NCI-H524 treated with DMSO at 0.1 percent for 48 hours (cell line): ENCODE measurements around the gene KRTAP5-2.
"Not testable (repeated sequence)": the region's sequence is repeated elsewhere in the genome, so short reads cannot be mapped to it uniquely, and the experiment has no call there.

Source experiments
- DNase-seq: peaks from one replicate; lab custom pipeline; 2025; lab: John Stamatoyannopoulos, UW

KRTAP5-2 gene

GRCh38 chr11:1628506-1629325 lies 30.6 kb upstream of the KRTAP5-2 start:
- DNase-seq: no peak

DNA sequence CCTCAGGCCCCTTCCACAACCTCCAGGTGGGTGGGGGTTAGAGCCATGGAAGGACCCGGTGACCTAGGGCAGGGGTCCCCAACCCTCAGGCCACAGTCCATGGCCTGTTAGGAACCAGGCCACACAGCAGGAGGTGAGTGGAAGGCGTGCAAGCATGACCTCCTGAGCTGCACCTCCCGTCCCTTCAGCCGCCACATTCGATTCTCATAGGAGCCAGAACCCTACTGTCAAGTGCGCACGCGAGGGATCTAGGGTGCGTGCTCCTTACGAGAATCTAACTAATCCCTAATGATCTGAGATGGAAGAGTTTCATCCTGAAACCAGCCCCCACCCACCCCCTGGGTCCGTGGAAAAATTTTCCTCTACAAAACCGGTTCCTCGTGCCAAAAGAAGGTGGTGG lies 27.4 kb upstream of the KRTAP5-2 start:
- DNase-seq: no peak

GRCh38 chr11:1624621-1625020 lies 26.5 kb upstream of the KRTAP5-2 start:
- no peak for DNase-seq

DNA sequence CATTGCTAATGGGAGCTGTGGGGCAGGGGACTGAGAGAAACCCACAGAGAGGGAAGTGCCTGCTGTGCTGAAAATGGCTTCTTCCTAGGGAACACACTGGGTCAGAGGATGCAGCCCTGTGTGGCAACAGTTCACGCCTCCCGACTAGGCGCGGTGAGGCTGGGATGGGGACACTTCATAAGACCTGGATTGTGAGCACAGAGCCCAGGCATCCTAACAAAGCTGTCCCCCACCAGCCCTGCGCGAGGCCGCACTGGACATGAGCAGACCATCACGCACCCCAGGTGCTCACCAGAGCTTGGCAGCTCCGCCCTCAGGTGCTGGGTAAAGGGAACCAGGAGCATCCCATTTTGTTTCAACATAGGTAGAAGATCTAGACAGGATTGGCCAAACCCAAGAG lies 25.6 kb upstream of the KRTAP5-2 start:
- DNase-seq: no peak

GRCh38 chr11:1622086-1622485 lies 24.0 kb upstream of the KRTAP5-2 start, which contains the start of gene KRTAP5-4:
TSS of gene KRTAP5-4 (minus strand) at chr11:1622138. CDS start at chr11:1622093, 45 bp downstream.
- DNase-seq: no peak

DNA sequence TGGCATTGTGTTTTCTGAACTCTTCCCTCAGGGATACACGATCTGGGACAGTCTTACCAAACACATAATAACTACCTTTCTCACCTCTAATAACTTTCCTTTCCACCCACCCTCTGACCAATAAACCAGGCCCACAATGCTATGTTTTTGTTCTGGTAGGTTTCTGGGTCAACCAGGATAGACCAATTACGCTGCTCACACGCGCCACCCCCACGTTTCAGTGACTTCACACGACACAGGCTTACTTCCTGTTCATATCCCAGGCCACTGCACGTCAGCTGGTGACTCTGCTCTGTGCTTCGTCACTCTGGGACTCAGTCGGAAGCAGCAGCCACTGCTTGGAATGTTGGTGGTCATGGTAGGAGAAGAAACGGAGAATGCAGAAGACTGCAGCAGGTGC lies 21.4 kb upstream of the KRTAP5-2 start:
- DNase-seq: no peak

DNA sequence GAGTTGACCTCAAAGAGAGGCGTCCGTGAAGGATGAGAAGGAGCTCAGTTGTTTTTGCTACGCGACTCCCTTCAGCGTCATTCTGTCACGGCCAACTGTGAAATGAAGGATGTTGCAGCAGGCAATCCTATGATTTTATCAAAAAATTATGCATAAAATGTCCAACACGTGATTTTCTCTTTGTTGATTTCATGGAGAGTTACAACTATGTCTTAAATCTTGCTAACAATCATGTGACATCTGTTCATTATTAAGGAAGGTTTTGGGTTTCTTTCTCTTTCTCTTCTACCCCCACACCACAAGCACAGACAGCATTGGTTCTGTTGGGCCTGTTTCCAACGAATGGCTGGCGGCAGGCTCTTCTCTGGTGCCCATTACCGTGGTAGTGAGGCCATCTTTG lies 20.1 kb upstream of the KRTAP5-2 start:
- no peak for DNase-seq

- no peak for DNase-seq
Observed at GRCh38 chr11:1608363-1608762, 10.3 kb upstream of the KRTAP5-2 start, which contains the start of gene KRTAP5-3. TSS of gene KRTAP5-3 (minus strand) at chr11:1608463. CDS start at chr11:1608385, 78 bp downstream.

- not testable (repeated sequence) for DNase-seq
Observed at GRCh38 chr11:1607901-1608300, 9.8 kb upstream of the KRTAP5-2 start.

GRCh38 chr11:1607156-1607845 lies 9.2 kb upstream of the KRTAP5-2 start:
- DNase-seq: not testable (repeated sequence)

DNA sequence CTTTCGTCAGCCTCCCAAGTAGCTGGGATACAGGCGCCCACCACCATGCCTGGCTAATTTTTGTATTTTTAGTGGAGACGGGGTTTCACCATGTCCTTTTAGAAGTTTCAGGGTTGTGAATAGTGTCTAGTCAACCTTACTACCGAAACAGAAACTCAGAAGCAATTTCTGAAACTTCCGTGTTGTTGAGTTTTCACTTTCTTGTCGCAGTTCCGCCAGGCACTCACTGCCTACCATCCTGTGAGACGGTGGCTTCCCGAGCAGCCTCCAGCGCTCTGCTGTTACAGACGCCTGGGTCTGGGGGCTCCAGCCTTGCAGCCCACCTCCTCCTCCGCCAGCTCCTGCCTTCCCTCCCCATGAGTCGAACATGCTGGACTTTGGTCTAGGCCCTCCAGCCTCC lies 7.8 kb upstream of the KRTAP5-2 start:
- not testable (repeated sequence) for DNase-seq

DNA sequence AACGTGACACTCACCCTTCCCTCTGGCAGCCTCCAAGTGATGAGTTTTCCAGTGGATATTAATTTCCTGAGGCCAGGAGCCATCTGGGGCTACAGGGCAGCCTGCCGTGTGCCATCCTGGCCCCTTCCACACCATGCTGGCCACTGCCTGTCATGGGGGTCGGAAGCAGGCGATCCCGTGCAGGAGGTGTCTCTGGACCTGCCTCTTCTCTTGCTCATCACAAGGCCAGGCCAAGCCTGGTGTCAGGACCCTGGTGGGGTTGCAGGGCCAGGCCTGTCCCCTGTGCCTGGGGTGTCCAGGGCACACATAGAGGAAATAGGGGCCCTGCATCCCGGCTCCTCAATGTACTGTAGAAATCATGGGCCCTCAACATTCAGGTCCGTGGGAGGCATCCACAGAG lies 6.6 kb upstream of the KRTAP5-2 start:
- no peak for DNase-seq

DNA sequence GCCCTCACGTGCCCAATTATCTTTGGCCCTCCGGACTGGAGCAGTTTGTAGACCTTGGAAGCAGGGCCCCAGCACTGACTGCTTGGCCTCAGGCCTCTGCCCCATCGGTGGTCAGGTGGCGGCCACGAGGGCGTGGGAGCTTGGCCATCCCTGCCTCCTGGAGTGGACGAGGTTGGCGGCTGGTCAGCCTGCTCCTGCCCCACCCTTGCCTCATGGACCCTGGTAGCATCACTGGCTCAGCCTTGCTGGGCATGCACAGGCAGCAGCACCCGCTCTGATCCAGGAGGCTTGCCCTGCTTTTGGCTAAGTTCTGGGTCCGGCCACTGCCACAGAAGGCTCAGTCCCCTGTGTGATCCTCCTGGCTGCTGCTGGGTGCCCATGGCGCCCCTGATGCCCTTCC lies 6.1 kb upstream of the KRTAP5-2 start:
- no peak for DNase-seq

- DNase-seq: no peak
Observed at GRCh38 chr11:1603629-1604028, 5.5 kb upstream of the KRTAP5-2 start.

DNA sequence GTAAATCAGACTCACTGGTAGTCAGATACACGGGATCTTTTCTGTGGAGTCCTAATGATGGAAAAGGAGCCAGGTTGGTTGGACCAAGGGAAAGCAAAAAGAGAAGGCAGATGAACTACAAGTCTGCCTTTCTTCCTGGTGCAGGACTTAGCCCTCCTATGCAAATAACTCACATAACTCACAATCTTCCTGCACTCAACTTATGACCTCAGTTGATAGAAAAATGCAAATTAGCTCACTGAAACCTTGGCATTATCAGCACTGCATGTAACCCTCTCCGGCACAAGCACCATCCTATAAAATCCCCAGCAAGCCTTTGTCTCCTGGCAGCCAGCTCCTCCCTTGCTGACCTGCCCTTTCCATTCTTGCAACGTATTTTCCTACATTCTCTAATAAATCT lies 3.6 kb upstream of the KRTAP5-2 start:
- not testable (repeated sequence) for DNase-seq

DNA sequence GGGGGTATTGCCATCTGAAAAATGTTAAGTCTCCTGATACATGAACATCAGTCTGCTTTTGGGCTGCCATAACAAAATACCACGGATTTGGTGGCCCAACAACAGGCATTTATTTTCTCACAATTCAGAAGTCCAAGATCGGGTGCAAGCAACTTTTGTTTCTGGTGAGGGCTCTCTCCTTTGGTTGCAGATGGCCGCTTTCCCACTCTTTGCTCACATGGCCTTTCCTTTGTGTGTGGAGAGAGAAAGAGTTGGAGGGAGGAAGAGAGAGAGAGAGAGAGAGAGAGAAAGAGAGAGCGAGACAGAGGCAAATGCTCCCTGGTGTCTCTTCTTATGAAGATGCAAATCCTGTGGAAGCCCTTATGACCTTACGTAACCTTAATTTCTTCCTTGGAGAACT lies 2.5 kb upstream of the KRTAP5-2 start:
- no peak for DNase-seq

DNA sequence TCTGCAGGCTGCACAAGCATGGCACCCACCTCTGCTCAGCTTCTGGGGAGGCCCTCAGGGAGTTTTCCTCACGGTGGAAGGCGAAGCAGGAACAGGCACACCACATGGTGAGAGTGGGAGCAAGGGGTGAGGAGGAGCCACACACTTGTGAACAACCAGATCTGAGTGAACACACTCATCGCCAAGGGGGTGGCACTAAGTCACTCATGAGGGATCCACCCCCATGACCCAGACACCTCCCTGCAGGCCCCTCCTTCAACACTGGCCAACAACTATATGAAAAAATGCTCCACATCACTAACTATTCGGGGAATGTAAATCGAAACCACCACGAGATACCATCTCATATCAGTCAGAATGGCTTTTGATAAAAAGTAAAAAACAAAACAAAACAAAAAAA lies 722 bp upstream of the KRTAP5-2 start:
- DNase-seq: no peak

DNA sequence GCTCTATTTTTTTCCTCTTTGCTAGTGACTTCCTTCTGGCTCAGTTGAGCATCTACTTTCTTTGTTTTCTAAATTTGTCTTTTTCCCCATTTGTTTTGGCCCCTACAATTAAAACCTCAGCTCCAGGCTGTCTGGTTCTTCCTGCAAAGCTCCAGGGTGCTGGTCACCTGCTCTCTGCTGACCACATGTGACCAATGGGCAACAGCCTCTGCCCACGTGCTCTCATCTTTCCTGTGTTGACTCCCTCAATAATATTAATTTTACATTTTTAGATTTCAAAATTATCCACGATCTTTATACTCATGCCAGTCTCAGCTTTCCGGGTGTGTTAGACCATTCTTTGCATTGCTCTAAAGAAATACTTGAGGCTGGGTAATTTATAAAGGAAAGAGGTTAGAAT lies 312 bp upstream of the KRTAP5-2 start:
- DNase-seq: not testable (repeated sequence)

GRCh38 chr11:1597331-1597993 lies 632 bp downstream of the KRTAP5-2 start:
- no peak for DNase-seq

DNA sequence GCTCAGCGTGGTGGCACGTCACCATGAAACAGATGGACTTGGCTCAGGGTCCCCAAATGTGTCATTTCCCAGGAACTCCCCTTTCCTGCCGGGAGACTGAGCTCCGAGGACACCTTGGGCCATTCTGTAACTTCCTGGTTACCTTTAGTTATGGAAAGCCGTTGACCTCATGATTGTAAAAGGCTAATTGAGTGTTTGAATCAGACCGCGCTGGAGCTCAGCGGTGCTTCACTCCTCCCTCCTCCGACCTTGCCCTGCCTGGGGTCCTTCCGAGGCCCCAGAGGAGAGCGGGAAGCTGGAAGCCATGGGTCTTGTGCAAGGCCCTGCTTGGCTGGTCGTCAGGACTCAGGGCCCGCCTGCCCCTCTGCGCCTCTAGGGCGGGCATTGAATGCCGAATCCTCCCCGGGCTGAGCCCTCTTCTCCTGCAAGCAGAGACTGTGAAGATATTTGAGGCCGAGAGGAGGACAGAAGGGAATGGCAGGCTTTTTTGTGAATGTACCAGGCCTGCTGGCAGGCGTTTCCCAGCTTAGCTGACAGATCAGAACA lies 1.4 kb downstream of the KRTAP5-2 start:
- not testable (repeated sequence) for DNase-seq

DNA sequence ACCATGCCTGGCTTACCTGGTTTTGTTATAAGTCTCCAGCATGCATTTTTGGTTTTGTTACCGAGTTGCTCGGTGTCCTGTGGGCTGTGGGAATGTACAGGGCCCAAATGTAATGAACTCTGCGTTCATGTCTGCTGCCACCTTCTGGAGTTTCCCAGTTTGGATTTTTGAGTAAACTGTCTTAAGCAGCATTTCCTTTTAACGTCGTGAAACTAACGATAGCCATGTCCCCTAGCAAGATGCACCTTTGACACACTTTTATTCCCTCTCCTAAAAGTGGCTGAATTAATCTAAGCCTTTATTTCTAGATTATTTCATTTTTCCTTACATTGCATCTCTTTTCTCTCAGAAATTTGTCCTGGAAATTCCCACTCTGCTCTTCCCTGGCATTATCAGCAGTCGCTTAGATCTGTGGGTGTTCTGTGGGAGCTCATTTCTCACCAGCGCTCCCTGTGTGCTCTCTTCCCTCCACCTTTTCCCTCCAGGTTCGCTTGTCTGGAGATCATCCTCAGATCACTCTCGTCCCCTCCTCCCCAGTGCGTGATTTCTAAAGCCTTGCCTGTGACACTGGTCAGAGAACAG lies 2.0 kb downstream of the KRTAP5-2 start:
- not testable (repeated sequence) for DNase-seq

DNA sequence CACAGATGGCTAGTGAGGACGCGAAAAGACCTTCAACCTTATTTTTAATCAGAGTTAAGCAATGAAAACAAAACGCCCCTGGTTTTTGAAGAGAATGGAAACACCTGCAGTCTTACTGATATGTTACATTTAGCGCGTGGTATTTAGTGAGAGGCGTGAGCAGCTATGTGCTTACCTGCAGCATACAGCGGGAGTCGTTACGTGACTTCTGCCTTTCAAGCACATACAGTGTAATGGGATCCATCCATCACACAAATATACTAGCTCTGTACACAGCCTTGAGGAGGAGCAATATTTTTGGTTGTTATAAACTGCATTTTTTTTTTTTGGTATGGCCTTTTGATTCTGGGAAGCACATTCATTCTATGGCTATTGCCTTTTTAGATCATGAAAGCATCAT lies 5.5 kb downstream of the KRTAP5-2 start:
- DNase-seq: no peak
